MCF 10A (cell line): ENCODE data around the gene CPNE8. TPM values are rescaled to one million over a fixed set of nuclear protein-coding genes. Genes with fewer than 3 reads are reported as not detected.
A peak's percentile ranks its signal among the peaks of the same experiment; 100 is the strongest.

Experiments used
- BruUV-seq: library from RNA; stranded (reverse); fragments of 400-500 nt; replicated peaks from 2 replicates; lab custom pipeline; 2021; lab: Mats Ljungman, UMichigan
- CTCF ChIA-PET: fragments of 300-600 bp; sonication (Branson Sonifier 250); formaldehyde crosslinking; extraction: SDS; loops from one replicate; lab custom pipeline; 2021; ENCODE audit warnings: antibody characterized with exemption, inconsistent platforms; lab: Yijun Ruan, JAX
- POLR2A ChIA-PET: fragments of 300-600, 350-650 bp; sonication (Branson Sonifier 250); formaldehyde crosslinking; extraction: SDS; loops from one replicate; lab custom pipeline; 2020; ENCODE audit warnings: antibody characterized with exemption, inconsistent platforms; lab: Yijun Ruan, JAX
- DNase-seq: peaks from one replicate; pipeline ENCODE4 v3.0.0-alpha.2; 2018; ENCODE audit not compliant: unreplicated experiment
- H3K27ac Mint-ChIP-seq: one replicate; pipeline ENCODE4 v1.8.0; 2022; ENCODE audit warnings: mild to moderate bottlenecking, low read depth, mixed read lengths; ENCODE audit not compliant: unreplicated experiment
- H3K27me3 Mint-ChIP-seq: one replicate; pipeline ENCODE4 v1.8.0; 2022; ENCODE audit warnings: mixed read lengths; ENCODE audit not compliant: insufficient read depth, unreplicated experiment
- H3K36me3 Mint-ChIP-seq: one replicate; pipeline ENCODE4 v1.8.0; 2022; ENCODE audit warnings: mild to moderate bottlenecking, moderate library complexity, mixed read lengths; ENCODE audit not compliant: insufficient read depth, unreplicated experiment
- H3K4me1 Mint-ChIP-seq: one replicate; pipeline ENCODE4 v1.8.0; 2022; ENCODE audit warnings: mixed read lengths; ENCODE audit not compliant: insufficient read depth, unreplicated experiment
- H3K4me3 Mint-ChIP-seq: one replicate; pipeline ENCODE4 v1.8.0; 2022; ENCODE audit warnings: mild to moderate bottlenecking, moderate library complexity, mixed read lengths; ENCODE audit not compliant: unreplicated experiment
- H3K9me3 Mint-ChIP-seq: one replicate; pipeline ENCODE4 v1.8.0; 2022; ENCODE audit warnings: mixed read lengths; ENCODE audit not compliant: unreplicated experiment
- intact Hi-C: fragments of 100-400 bp; cut with micrococcal nuclease; formaldehyde crosslinking; loops from 2 replicates; pipeline ENCODE4 v1.14.1; 2022
- total RNA-seq: library from RNA; stranded (reverse); gene quantifications from 2 replicates; pipeline ENCODE4 v1.2.3, GENCODE V29; 2022
- TF ChIP-seq, protein P1 (sequence below): fragments of 200-600 bp; IDR thresholded peaks from one replicate; pipeline ENCODE4 v1.8.0; 2022; ENCODE audit warnings: antibody characterized with exemption, mild to moderate bottlenecking; ENCODE audit not compliant: unreplicated experiment

Gene CPNE8
- total RNA-seq, 1 experiment from 2014 or later = 17.0 TPM

DNA sequence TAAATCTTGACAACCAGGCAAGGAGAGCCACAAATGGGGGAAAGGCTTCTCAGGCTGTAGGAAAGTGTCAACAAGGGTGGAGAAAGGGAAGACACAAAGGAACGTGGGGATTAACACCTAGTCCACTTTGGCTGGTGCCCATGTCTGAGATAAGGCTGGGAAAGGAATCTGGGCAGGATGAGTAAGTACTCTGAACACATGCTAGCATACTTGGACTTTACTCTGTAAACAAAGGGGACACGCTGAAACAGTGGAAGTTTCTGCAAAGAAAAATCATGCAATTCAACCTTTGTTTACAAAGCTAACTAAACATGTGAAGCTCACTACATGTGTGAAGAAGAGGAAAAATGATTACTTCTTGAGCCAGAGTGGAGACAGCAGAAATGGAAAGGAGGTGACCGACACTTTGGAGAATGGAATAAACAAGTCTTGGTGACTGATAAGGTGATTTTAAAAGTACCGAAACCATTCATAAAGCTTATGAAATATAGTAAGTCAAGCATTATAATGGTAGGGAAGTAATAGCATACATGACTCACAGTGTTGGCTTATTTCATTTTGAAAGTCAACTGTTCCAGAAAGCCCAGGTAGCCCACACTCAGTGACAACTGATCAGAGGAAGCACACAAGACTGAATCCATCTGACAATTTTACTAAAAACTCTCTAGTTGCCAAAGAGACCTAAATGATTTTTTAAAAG lies 13.2 kb downstream of the CPNE8 start:
- TF ChIP-seq, protein P1, sequence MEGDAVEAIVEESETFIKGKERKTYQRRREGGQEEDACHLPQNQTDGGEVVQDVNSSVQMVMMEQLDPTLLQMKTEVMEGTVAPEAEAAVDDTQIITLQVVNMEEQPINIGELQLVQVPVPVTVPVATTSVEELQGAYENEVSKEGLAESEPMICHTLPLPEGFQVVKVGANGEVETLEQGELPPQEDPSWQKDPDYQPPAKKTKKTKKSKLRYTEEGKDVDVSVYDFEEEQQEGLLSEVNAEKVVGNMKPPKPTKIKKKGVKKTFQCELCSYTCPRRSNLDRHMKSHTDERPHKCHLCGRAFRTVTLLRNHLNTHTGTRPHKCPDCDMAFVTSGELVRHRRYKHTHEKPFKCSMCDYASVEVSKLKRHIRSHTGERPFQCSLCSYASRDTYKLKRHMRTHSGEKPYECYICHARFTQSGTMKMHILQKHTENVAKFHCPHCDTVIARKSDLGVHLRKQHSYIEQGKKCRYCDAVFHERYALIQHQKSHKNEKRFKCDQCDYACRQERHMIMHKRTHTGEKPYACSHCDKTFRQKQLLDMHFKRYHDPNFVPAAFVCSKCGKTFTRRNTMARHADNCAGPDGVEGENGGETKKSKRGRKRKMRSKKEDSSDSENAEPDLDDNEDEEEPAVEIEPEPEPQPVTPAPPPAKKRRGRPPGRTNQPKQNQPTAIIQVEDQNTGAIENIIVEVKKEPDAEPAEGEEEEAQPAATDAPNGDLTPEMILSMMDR = no peak
- Mint-ChIP-seq H3K27ac (peak overlapping the region; percentile 40), H3K9me3 (no peaks in the 10 kb centered on the region), H3K4me3 (no peak overlapping the region), H3K36me3 (no peaks in the 10 kb centered on the region), H3K4me1 (peaks cover 14% of the 10 kb centered on the region), H3K27me3 (no peaks in the 10 kb centered on the region)
- no TSS peak for BruUV-seq
- intact Hi-C loops = no loop called here
- ChIA-PET POLR2A (interaction anchor here (0.6 to 1.9 kb wide), 3 partner anchors 11 to 14 kb away, joined by 3 to 9 read pairs (median 5); partner anchors contain the start of gene CPNE8), CTCF (interaction anchor here (0.7 to 1.2 kb wide), 3 partner anchors 11 to 14 kb away, joined by 3 read pairs; partner anchors contain the start of gene CPNE8)
- DNase-seq = peak; percentile 8

DNA sequence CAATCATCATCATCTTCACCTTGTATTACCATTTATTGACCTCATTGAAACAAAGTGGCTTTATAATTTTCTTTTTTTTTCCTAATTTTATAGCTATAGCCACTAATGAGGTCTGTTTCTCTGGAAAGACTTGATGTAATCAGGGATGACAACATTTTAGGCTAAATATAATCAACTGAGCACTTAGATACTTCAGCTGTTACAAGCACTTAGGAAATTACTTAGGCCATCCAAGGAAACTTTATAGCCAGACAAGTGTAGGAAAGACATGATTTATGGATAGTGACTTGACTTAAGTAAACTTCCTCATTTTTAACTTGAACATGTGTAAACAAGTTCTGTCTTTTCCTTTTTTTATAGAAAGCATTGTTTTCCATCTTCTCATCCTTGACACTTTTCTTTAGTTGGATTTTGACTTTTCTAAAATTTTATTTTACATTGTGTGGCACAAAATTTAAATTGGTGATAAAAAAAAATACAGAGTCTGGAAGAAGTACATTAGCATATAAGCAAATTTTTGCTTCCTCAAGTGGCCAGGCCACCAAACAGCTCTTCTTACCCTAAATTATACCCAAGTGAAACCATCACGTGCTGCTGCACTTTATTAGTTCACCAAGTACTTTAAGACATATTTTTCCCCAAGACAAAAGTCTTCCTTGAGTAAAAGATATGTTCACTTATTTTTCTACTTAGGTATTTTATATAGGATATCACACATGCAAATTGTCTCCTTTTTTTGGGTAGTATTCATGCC lies 15.1 kb downstream of the CPNE8 start:
- no peaks in the 10 kb centered on the region for H3K27me3 Mint-ChIP-seq
- POLR2A ChIA-PET = interaction anchor here (0.6 to 1.4 kb wide), 2 partner anchors 14 to 99 kb away, joined by 3 to 5 read pairs; partner anchors contain the start of gene CPNE8
- H3K4me1 Mint-ChIP-seq = peaks cover 27% of the 10 kb centered on the region
- H3K9me3 Mint-ChIP-seq = no peaks in the 10 kb centered on the region
- CTCF ChIA-PET = interaction anchor here (0.7 to 1.3 kb wide), 3 partner anchors 16 to 162 kb away, joined by 3 to 4 read pairs (median 3); no protein-coding TSS in a partner anchor
- BruUV-seq = no TSS peak
- intact Hi-C loops = no loop called here
- no peak overlapping the region for H3K27ac Mint-ChIP-seq
- TF ChIP-seq, protein P1 = no peak
- H3K4me3 Mint-ChIP-seq = no peak overlapping the region
- no peaks in the 10 kb centered on the region for H3K36me3 Mint-ChIP-seq
- DNase-seq = no peak

DNA sequence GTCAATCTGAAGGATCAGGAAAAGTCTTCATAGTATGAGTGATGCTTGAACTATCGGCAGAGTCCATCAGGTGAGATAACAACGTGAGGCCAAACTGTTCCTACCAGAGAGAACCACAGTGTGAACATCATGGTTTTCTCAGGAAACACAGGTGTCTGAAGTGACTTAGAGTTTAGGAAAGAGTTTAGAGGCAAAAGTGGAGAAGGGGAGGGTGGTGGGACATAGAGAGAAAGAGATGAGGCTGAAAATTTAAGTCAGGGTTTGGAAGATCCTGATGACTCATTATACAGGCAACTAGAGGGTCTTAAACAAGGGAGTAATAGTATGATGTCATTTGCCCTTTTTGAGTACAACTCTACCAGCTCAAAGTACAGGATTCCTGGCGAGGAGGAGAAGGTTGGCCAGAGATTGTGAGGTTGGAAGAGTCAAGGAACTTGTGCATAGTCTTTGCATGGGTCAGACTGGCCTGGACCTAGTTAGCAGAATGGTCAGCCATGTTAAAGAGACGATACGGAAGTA lies 16.0 kb downstream of the CPNE8 start:
- no peaks in the 10 kb centered on the region for H3K9me3 Mint-ChIP-seq
- H3K4me1 Mint-ChIP-seq = peaks cover 25% of the 10 kb centered on the region
- POLR2A ChIA-PET = interaction anchor here (1.4 kb wide), 1 partner anchor 15 kb away, joined by 5 read pairs; the partner anchor contains the start of gene CPNE8
- TF ChIP-seq, protein P1 = no peak
- no peaks in the 10 kb centered on the region for H3K36me3 Mint-ChIP-seq
- DNase-seq = no peak
- CTCF ChIA-PET = interaction anchor here (0.6 to 1.9 kb wide), 3 partner anchors 16 to 213 kb away, joined by 3 to 9 read pairs (median 4); partner anchors contain the start of gene CPNE8
- BruUV-seq = no TSS peak
- no peak overlapping the region for H3K4me3 Mint-ChIP-seq
- intact Hi-C loops = no loop called here
- no peaks in the 10 kb centered on the region for H3K27me3 Mint-ChIP-seq
- H3K27ac Mint-ChIP-seq = no peak overlapping the region
